Ovary (tissue), 9 donors: ENCODE data around the gene UGGT2. TPM values are rescaled to one million over a fixed set of nuclear protein-coding genes. Genes with fewer than 3 reads are reported as not detected.

Experiments used
- DNase-seq, 5 donors: peaks; one replicate each; pipeline ENCODE4 v3.0.0-alpha.2; 2019 to 2020
- H3K27ac ChIP-seq, 2 donors: fragments of 200-600 bp; one replicate each; pipeline versions ENCODE4 v1.5.1 to v1.8.0; 2019 to 2022
- H3K27me3 ChIP-seq: fragments of 200-600 bp; one replicate; pipeline ENCODE4 v1.8.0; 2022
- H3K36me3 ChIP-seq: fragments of 200-600 bp; sonication (generic); one replicate; pipeline ENCODE4 v1.5.1; 2019
- H3K4me1 ChIP-seq: one replicate; pipeline ENCODE4 v1.8.1; 2013; ENCODE audit warnings: mild to moderate bottlenecking, moderate library complexity; ENCODE audit not compliant: insufficient read depth
- H3K4me3 ChIP-seq: fragments of 200-600 bp; sonication (generic); one replicate; pipeline ENCODE4 v1.5.1; 2017
- H3K9me3 ChIP-seq, 2 donors: fragments of 200-600 bp in 1 of 2; sonication (generic) in 1 of 2; one replicate each; pipeline versions ENCODE4 v1.5.1 to v1.8.1; 2013 to 2019; ENCODE audit warnings: mild to moderate bottlenecking in 1 of 2, moderate library complexity in 1 of 2
- EP300 ChIP-seq: sonication (generic); formaldehyde crosslinking; IDR thresholded peaks from one replicate; pipeline ENCODE4 v1.6.1; 2017; ENCODE audit warnings: antibody characterized with exemption
- POLR2A ChIP-seq: fragments of 450-650 bp; IDR thresholded peaks from one replicate; pipeline ENCODE4 v1.6.1; 2017; ENCODE audit warnings: antibody characterized with exemption, mild to moderate bottlenecking, moderate library complexity
- WGBS, 3 donors: extraction: QIAGEN DNeasy Blood & Tissue Kit in 1 of 3; methylation state at CpG; one replicate each; pipeline versions ENCODE4 v1.1.5 to v1.1.7; 2013 to 2017; 5-methylcytosine and 5-hydroxymethylcytosine counted together
- intact Hi-C, 4 donors: fragments of 100-400 bp; cut with DNase I; formaldehyde crosslinking; loops; one replicate each; pipeline versions ENCODE4 v1.11.0 to v1.15.1; 2022 to 2023
- polyA plus RNA-seq, 2 donors: library from polyadenylated mRNA; stranded (reverse); fragments of 200-250 nt in 1 of 2; fragments of 350-450 nt in 1 of 2; fragmentation: Illumina TruSeq in 1 of 2; extraction: RNeasy Lipid Tissue Mini Kit (QIAGEN cat#74804) in 1 of 2; gene quantifications; one replicate each; pipeline ENCODE4 v1.2.3, GENCODE V29; 2013 to 2014
- total RNA-seq, 7 donors: library from RNA; depleted of rRNA in 2 of 7; stranded (reverse); fragments of >200 nt in 2 of 7; fragmentation: NEBNext Ultra II Directional in 3 of 7; extraction: Animal tissue kit (Norgen Biotek cat#: 25700) in 3 of 7; gene quantifications; one replicate each; pipeline versions ENCODE4 v1.1.0 to v1.2.4, GENCODE V29; 2016 to 2023
- TF ChIP-seq, protein P1 (sequence below), 3 donors: fragments of 450-650 bp in 2 of 3; fragments of 200-600 bp in 1 of 3; IDR thresholded peaks; one replicate each; pipeline versions ENCODE4 v1.5.1 to v1.8.0; 2016 to 2022; ENCODE audit warnings: antibody characterized with exemption in 3 of 3, mild to moderate bottlenecking in 1 of 3
- donor health status: DM: no; HTN: no; CAD: no; lungs with moderate emphysema.
- donor health status: DM: no; HTN: no; CAD: no.
- donor health status: Bipolar disorder and iron deficiency.
- donor health status: DM: yes; HTN: yes; CAD: no.
- donor health status: DM: no; HTN: no; CAD: no.
- donor health status: DM: yes; HTN: yes; CAD: no.

UGGT2 gene
- total and polyA plus RNA-seq, 9 donors: 7.7 to 52.6 (median 28.9) TPM

DNA sequence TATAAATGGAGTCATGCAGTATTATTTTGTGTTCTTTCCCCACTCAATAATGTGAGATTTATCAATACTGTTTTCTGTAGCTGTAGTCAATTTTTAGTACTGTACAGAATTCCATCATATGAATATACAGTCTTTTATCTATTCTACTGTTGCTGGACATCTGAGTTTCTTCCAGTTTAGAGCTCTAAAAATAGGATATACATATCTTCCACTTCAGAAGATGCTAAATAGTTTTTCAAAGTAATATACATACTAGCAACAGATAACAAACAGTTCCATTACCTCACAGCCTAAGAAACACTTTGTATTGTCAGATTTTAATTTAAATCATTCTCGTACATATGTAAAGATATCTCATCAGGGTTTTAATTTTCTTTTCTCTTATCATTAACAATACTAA lies 149.6 kb downstream of the UGGT2 start:
- no peaks in the 10 kb centered on the region for H3K27me3 ChIP-seq
- H3K27ac ChIP-seq: no peak overlapping the region
- TF ChIP-seq POLR2A (no peak), EP300 (no peak)
- TF ChIP-seq, protein P1, sequence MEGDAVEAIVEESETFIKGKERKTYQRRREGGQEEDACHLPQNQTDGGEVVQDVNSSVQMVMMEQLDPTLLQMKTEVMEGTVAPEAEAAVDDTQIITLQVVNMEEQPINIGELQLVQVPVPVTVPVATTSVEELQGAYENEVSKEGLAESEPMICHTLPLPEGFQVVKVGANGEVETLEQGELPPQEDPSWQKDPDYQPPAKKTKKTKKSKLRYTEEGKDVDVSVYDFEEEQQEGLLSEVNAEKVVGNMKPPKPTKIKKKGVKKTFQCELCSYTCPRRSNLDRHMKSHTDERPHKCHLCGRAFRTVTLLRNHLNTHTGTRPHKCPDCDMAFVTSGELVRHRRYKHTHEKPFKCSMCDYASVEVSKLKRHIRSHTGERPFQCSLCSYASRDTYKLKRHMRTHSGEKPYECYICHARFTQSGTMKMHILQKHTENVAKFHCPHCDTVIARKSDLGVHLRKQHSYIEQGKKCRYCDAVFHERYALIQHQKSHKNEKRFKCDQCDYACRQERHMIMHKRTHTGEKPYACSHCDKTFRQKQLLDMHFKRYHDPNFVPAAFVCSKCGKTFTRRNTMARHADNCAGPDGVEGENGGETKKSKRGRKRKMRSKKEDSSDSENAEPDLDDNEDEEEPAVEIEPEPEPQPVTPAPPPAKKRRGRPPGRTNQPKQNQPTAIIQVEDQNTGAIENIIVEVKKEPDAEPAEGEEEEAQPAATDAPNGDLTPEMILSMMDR (IDR thresholded peaks at IDR 0.05): no peak
- DNase-seq: no peak
- no peaks in the 10 kb centered on the region for H3K9me3 ChIP-seq
- intact Hi-C loops: no loop called here
- no peaks in the 10 kb centered on the region for H3K4me1 ChIP-seq
- H3K36me3 ChIP-seq: no peaks in the 10 kb centered on the region
- no peak overlapping the region for H3K4me3 ChIP-seq
- WGBS, 3 donors: 77 to 88% (median 80%) methylated on average over 1 of the region's 1 CpG

DNA sequence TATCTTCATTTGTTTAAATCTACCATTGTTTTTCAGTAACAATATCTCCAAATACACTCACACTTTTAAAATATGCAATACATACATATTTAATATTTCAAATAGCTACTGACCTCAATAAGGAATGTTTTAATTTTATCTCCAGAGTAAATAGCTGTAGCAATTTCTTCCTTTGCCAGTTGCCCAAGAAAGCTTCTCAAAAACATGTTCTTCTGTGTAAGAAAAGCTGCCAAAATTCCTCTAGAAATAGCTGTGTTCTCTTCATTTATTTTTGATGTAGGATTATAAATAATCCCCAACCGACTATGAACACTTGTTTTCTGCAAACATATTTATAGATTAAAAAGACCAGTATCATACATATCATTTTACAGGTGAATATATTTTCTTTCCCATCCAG lies 150.5 kb downstream of the UGGT2 start:
- H3K27me3 ChIP-seq: no peaks in the 10 kb centered on the region
- DNase-seq: no peak
- H3K36me3 ChIP-seq: no peaks in the 10 kb centered on the region
- no peak overlapping the region for H3K4me3 ChIP-seq
- H3K9me3 ChIP-seq: no peaks in the 10 kb centered on the region
- H3K4me1 ChIP-seq: no peaks in the 10 kb centered on the region
- 6 to 8% (median 7%) methylated on average over 1 of the region's 1 CpG for WGBS, 3 donors
- TF ChIP-seq, protein P1 (IDR thresholded peaks at IDR 0.05): no peak
- no peak for TF ChIP-seq EP300
- no peak for TF ChIP-seq POLR2A
- no peak overlapping the region for H3K27ac ChIP-seq
- intact Hi-C loops: no loop called here

DNA sequence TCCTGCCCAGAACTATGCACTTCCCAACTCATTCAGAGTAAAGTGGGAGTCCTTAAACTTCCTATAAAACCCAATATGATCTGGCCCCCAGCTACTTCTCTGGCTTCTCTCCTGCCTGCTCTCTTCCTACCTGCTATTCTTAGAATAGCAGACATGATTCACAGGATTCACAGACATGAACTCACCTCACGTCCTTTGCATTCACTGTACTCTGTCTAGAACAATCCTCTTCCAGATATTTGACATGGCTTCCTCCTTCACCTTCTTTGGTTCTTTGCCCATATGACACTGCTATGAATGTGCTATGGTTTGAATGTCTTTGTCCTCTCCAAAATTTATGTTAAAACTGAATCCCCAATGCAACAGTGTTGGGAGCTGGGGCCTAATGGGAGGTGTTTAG lies 154.9 kb downstream of the UGGT2 start:
- Histone ChIP-seq H3K9me3 (no peaks in the 10 kb centered on the region), H3K27me3 (no peaks in the 10 kb centered on the region), H3K4me3 (no peak overlapping the region), H3K36me3 (no peaks in the 10 kb centered on the region), H3K4me1 (no peaks in the 10 kb centered on the region), H3K27ac (no peak overlapping the region)
- TF ChIP-seq EP300: no peak
- DNase-seq: no peak
- WGBS, 3 donors: 95 to 97% (median 95%) methylated on average over 1 of the region's 1 CpG
- intact Hi-C loops: no loop called here

DNA sequence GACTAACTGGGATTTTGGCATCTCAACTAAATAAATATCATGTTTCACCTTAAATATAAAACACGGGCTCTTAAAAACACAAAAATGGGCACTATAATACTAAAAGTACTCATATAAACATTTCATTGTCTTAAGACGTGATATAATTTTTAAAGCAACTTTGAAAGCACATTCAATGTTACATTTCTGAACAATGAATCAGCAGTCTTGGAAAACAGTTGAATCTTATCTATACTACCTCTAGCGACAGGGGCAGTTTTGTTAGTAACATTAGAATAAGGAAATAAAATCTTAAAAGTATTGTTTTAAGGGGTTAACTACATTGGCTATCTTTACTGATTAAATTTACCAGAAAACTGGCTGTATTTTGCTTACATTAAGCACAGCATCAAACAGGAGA lies 156.9 kb downstream of the UGGT2 start:
- intact Hi-C loops: no loop called here
- no peaks in the 10 kb centered on the region for H3K9me3 ChIP-seq
- no peaks in the 10 kb centered on the region for H3K27me3 ChIP-seq
- DNase-seq: no peak
- no peaks in the 10 kb centered on the region for H3K4me1 ChIP-seq
- TF ChIP-seq EP300 (no peak), POLR2A (no peak)
- TF ChIP-seq, protein P1 (IDR thresholded peaks at IDR 0.05): no peak
- H3K27ac ChIP-seq: no peak overlapping the region
- H3K4me3 ChIP-seq: no peak overlapping the region
- no peaks in the 10 kb centered on the region for H3K36me3 ChIP-seq
- 31 to 46% (median 35%) methylated on average over 3 of the region's 3 CpGs for whole genome bisulfite sequencing, 3 donors

DNA sequence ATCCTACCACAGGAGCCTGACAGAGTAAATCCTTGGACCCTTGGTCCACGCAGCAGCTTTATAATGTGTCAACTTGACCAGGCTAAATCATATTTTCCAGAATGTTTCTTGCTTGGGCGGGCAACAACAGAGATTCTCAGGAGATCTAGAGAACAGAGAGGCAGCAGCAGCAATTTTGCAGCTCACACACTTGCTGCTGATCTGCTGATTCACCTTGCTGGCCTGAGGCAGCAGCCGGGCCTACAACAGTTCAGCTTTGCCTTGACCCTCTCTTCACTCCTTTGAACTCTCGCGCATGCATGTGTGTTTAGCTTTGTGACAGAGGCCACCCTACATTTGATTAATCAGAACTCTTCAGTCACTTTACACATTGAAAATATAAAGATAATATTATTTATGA lies 159.3 kb downstream of the UGGT2 start:
- Histone ChIP-seq H3K4me3 (no peak overlapping the region), H3K27ac (no peak overlapping the region), H3K36me3 (no peaks in the 10 kb centered on the region), H3K4me1 (no peaks in the 10 kb centered on the region), H3K9me3 (no peaks in the 10 kb centered on the region), H3K27me3 (no peaks in the 10 kb centered on the region)
- intact Hi-C loops: no loop called here
- no peak for DNase-seq
- WGBS, 3 donors: 96 to 97% (median 96%) methylated on average over 5 of the region's 5 CpGs
- TF ChIP-seq EP300 (no peak), POLR2A (no peak)
- TF ChIP-seq, protein P1 (IDR thresholded peaks at IDR 0.05): no peak
